Fibroblast of skin of back (primary cell): ENCODE data around the gene GOLGA2.
A peak's percentile ranks its signal among the peaks of the same experiment; 100 is the strongest.
"Not testable (repeated sequence)": the region's sequence is repeated elsewhere in the genome, so short reads cannot be mapped to it uniquely, and the experiment has no call there.

Experiments used
- DNase-seq: peaks from one replicate; pipeline ENCODE4 v3.0.0-alpha.2; 2013

The GOLGA2 gene

GRCh38 chr9:128232528-128233428, 43.0 kb downstream of the GOLGA2 start:
- DNase-seq, result no peak

GRCh38 chr9:128231638-128232527, 43.9 kb downstream of the GOLGA2 start:
- no peak for DNase-seq

- DNase-seq, result not testable (repeated sequence)
Observed at GRCh38 chr9:128230897-128231296, 44.9 kb downstream of the GOLGA2 start.

- no peak for DNase-seq
Observed at GRCh38 chr9:128226412-128226801, 49.4 kb downstream of the GOLGA2 start.

- DNase-seq, result no peak
Observed at GRCh38 chr9:128225770-128226411, 49.9 kb downstream of the GOLGA2 start.

GRCh38 chr9:128224877-128225276, 50.9 kb downstream of the GOLGA2 start:
- DNase-seq, result no peak

GRCh38 chr9:128222880-128223670, 52.7 kb downstream of the GOLGA2 start:
- DNase-seq, result no peak

- DNase-seq, result no peak
Observed at GRCh38 chr9:128222026-128222425, 53.8 kb downstream of the GOLGA2 start.

GRCh38 chr9:128219831-128220230, 56.0 kb downstream of the GOLGA2 start:
- no peak for DNase-seq

- DNase-seq, result peak; percentile 62
Observed at GRCh38 chr9:128218518-128219389, 57.1 kb downstream of the GOLGA2 start.

GRCh38 chr9:128218172-128218517, 57.7 kb downstream of the GOLGA2 start:
- no peak for DNase-seq

GRCh38 chr9:128216781-128217553, 58.8 kb downstream of the GOLGA2 start:
- DNase-seq, result no peak

- DNase-seq, result peak; percentile 87
Observed at GRCh38 chr9:128215491-128216409, 60.1 kb downstream of the GOLGA2 start.

- no peak for DNase-seq
Observed at GRCh38 chr9:128214571-128215490, 61.0 kb downstream of the GOLGA2 start.

GRCh38 chr9:128213746-128214497, 61.9 kb downstream of the GOLGA2 start:
- DNase-seq, result no peak

GRCh38 chr9:128211981-128212281, 63.9 kb downstream of the GOLGA2 start:
- DNase-seq, result no peak

- DNase-seq, result no peak
Observed at GRCh38 chr9:128211186-128211980, 64.4 kb downstream of the GOLGA2 start.
